ENCODE results near the gene CLEC4F.

DNA sequence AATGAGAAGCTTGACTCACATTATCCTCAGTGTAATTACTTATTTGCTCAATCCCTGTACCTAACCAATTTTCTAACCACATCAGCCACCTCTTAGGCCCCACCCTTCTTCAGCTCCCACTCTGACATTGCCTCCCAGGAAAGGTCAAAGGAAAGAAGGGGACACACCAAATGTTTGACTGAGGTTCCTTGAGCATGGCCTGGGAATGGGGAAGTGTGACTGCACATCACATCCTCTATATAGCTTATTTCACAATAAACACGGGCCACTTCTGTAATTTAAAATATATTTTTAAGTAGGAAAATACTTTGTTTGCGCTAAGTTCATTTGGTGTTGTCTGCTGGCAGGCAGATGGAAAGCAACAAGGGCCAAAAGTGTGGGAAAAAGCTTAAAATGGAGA, 26.9 kb downstream of the CLEC4F start:
- TF ChIP-seq CTCF (IDR thresholded peaks at IDR 0.05) = no peak
- TF ChIP-seq EZH2 (IDR thresholded peaks at IDR 0.05; ENCODE audit: borderline replicate concordance, insufficient read depth, low read depth, low read length, poor library complexity, severe bottlenecking) = no peak

All from B cell (primary cell).